ENCODE measurements around the gene PLEKHH3.

- TF ChIP-seq YY1 (IDR thresholded peaks at IDR 0.05; ENCODE audit: insufficient read depth, insufficient read length) (no peak), ZNF274 (IDR thresholded peaks at IDR 0.05; ENCODE audit: low read depth, low read length) (no peak)
Measured at GRCh38 chr17:42720996-42721583, 44.3 kb upstream of the PLEKHH3 start.
